ENCODE data around the gene CSNK2A3.

- TF ChIP-seq CTCF (IDR thresholded peaks at IDR 0.05): no peak
- no peak for TF ChIP-seq POLR2A (IDR thresholded peaks at IDR 0.05)
- no peak for TF ChIP-seq POLR2AphosphoS5 (IDR thresholded peaks at IDR 0.05)
These were observed 16.4 kb downstream of the CSNK2A3 start for GRCh38 chr11:11336664-11337063.

Measured in breast epithelium (tissue), 3 donors.